ENCODE measurements around the gene ADORA2A.
"Not testable (repeated sequence)": the region's sequence is repeated elsewhere in the genome, so short reads cannot be mapped to it uniquely, and the experiment has no call there.

Gene ADORA2A

GRCh38 chr22:24489011-24489410 lies 61.6 kb downstream of the ADORA2A start:
- H3K79me2 ChIP-seq (ENCODE audit: insufficient read depth, low read depth) = no peaks in the 10 kb centered on the region
- H3K4me2 ChIP-seq = no peak overlapping the region
- H3K4me1 ChIP-seq (ENCODE audit: low read depth, poor library complexity, severe bottlenecking) = no peaks in the 10 kb centered on the region
- H3K27me3 ChIP-seq (ENCODE audit: insufficient read depth, low read depth) = no peaks in the 10 kb centered on the region
- H2AFZ ChIP-seq (ENCODE audit: low read depth) = no peak overlapping the region
- no peak overlapping the region for H3K4me3 ChIP-seq (IDR thresholded peaks at IDR 0.05; ENCODE audit: insufficient read depth, low read depth, low read length)
- no peaks in the 10 kb centered on the region for H4K20me1 ChIP-seq (ENCODE audit: insufficient read depth)
- TF ChIP-seq CTCF (conservative IDR thresholded peaks at IDR 0.05; ENCODE audit: low read depth, low read length) = no peak
- no peak overlapping the region for H3K27ac ChIP-seq
- H3K9ac ChIP-seq = no peak overlapping the region
- no peaks in the 10 kb centered on the region for H3K36me3 ChIP-seq (ENCODE audit: insufficient read depth)

GRCh38 chr22:24489434-24489833 lies 62.0 kb downstream of the ADORA2A start:
- not testable (repeated sequence) for H2AFZ ChIP-seq (ENCODE audit: low read depth); H3K4me2 ChIP-seq; H3K9ac ChIP-seq; H3K4me3 ChIP-seq (IDR thresholded peaks at IDR 0.05; ENCODE audit: insufficient read depth, low read depth, low read length); H3K79me2 ChIP-seq (ENCODE audit: insufficient read depth, low read depth); H4K20me1 ChIP-seq (ENCODE audit: insufficient read depth); H3K36me3 ChIP-seq (ENCODE audit: insufficient read depth); H3K4me1 ChIP-seq (ENCODE audit: low read depth, poor library complexity, severe bottlenecking); H3K27me3 ChIP-seq (ENCODE audit: insufficient read depth, low read depth); H3K27ac ChIP-seq

All from KMS-11 (cell line).